GM13976 (cell line): ENCODE results near the gene SYT15.
"Not testable (repeated sequence)": the region's sequence is repeated elsewhere in the genome, so short reads cannot be mapped to it uniquely, and the experiment has no call there.

ENCODE experiments used
- DNase-seq: peaks from one replicate; pipeline ENCODE4 v3.0.0; 2012; ENCODE audit warnings: low spot score
- CTCF ChIP-seq: IDR thresholded peaks from 2 replicates; pipeline ENCODE4 v1.5.1; 2012; ENCODE audit warnings: borderline replicate concordance, mild to moderate bottlenecking; ENCODE audit not compliant: insufficient read depth; ENCODE audit errors: extremely low read depth, missing control alignments, control extremely low read depth
- in situ Hi-C: fragments of 300-500 bp; cut with MboI; formaldehyde crosslinking; loops from one replicate; pipeline ENCODE4 v1.12.0; 2022; ENCODE audit warnings: low sequenced_read_pairs, mixed read lengths, inconsistent platforms; ENCODE audit not compliant: unreplicated experiment

SYT15 gene

GRCh38 chr10:46578474-46579178 lies at the start of gene SYT15:
TSS of gene SYT15 (plus strand) at chr10:46579128. CDS start at chr10:46579169, 41 bp downstream.
- DNase-seq, in situ Hi-C loops: not testable (repeated sequence)

- in situ Hi-C loops: not testable (repeated sequence)
Measured at GRCh38 chr10:46529742-46530141, 49.2 kb upstream of the SYT15 start.

GRCh38 chr10:46530249-46531186 lies 48.4 kb upstream of the SYT15 start:
- DNase-seq: no peak
- in situ Hi-C loops: no loop called here
- TF ChIP-seq CTCF: no peak

More at GRCh38 chr10:46529742-46530141, 49.2 kb upstream of the SYT15 start:
- not testable (repeated sequence) for DNase-seq

GRCh38 chr10:46532256-46532655 lies 46.7 kb upstream of the SYT15 start:
- DNase-seq, in situ Hi-C loops: not testable (repeated sequence)

GRCh38 chr10:46534828-46535524 lies 44.0 kb upstream of the SYT15 start:
- no peak for TF ChIP-seq CTCF
- in situ Hi-C loops: no loop called here
- DNase-seq: no peak

- TF ChIP-seq CTCF: no peak
- DNase-seq: no peak
- in situ Hi-C loops: no loop called here
Measured at GRCh38 chr10:46536171-46536570, 42.8 kb upstream of the SYT15 start.

- no peak for TF ChIP-seq CTCF
- in situ Hi-C loops: no loop called here
- DNase-seq: no peak
Measured at GRCh38 chr10:46536781-46537180, 42.1 kb upstream of the SYT15 start.

GRCh38 chr10:46537309-46537708 lies 41.6 kb upstream of the SYT15 start:
- in situ Hi-C loops: no loop called here
- TF ChIP-seq CTCF: no peak
- DNase-seq: no peak
